HG02623 (cell line): ENCODE results near the gene RAI1.

Experiments used
- ATAC-seq: cut with Tn5 transposase; IDR thresholded peaks from one replicate; pipeline ENCODE4 v1.9.1; 2021; ENCODE audit warnings: moderate library complexity; ENCODE audit not compliant: unreplicated experiment

RAI1 gene

GRCh38 chr17:17856386-17856785 is 175.1 kb downstream of the RAI1 start:
- no peak for ATAC-seq

GRCh38 chr17:17857496-17857895 is 176.2 kb downstream of the RAI1 start:
- no peak for ATAC-seq

- no peak for ATAC-seq
Observed at GRCh38 chr17:17859909-17860765, 178.9 kb downstream of the RAI1 start.

- ATAC-seq = no peak
Observed at GRCh38 chr17:17860766-17861107, 179.5 kb downstream of the RAI1 start.
